Astrocyte (in vitro differentiated cells and primary cell): ENCODE results near the gene DGKB.

Experiments used
- CTCF ChIP-seq: IDR thresholded peaks from 2 replicates; pipeline ENCODE4 v1.5.1; 2011; ENCODE audit warnings: low read depth, mild to moderate bottlenecking, inconsistent platforms, low read length, moderate library complexity; ENCODE audit not compliant: insufficient read depth
- EZH2 ChIP-seq: IDR thresholded peaks from 2 replicates; pipeline ENCODE4 v1.6.1; 2012; ENCODE audit warnings: mild to moderate bottlenecking, low read length, inconsistent platforms; ENCODE audit not compliant: insufficient read depth

GRCh38 chr7:14158111-14158510, 744.4 kb downstream of the DGKB start:
- no peak for TF ChIP-seq CTCF
- TF ChIP-seq EZH2: no peak
